COR-L47 (cell line): ENCODE results near the gene OR52M1.
"Not testable (repeated sequence)": the region's sequence is repeated elsewhere in the genome, so short reads cannot be mapped to it uniquely, and the experiment has no call there.

Experiments
- DNase-seq: peaks from one replicate; lab custom pipeline; 2025; lab: John Stamatoyannopoulos, UW

The OR52M1 gene

DNA sequence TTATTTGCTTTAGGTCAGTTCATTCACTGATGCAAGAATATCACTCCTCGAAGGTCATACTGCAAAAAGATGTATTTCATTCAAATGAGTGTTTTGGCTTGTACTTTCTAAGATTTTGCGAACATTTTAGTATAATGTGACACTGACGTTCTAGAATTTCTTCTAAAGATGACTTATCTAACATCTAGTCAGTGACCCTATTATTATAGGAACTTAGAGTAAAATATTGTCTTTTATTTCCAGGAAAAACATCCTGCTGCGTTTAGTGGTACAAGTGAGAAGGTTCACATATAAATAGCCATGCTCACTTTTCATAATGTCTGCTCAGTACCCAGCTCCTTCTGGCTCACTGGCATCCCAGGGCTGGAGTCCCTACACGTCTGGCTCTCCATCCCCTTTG lies at the start of gene OR52M1:
Gene OR52M1, plus strand, starts transcription at position 301 of the 400 bp plus-strand sequence. Its CDS starts 0 bp downstream, at position 301.
- DNase-seq, result no peak

GRCh38 chr11:4495487-4495886 lies 49.5 kb upstream of the OR52M1 start:
- no peak for DNase-seq

DNA sequence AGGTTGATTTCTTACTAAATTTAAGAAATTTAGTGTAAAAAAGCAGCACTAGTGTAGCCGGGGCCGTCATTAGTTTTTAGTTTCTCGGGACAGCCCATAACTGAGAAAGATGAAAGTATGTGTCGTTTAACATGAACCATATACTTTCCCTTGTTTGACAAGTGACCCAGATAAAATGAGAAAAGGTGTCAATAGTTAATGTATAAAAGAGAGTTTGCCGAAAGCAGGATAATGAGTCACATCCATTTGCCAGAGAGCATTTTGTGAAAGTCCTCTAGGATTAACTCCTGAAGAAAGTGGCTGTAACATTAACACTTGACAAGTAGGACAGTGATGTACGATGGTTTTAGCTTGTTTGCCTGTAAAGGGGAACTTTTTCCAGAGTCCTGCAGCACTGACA lies 49.0 kb upstream of the OR52M1 start:
- no peak for DNase-seq

DNA sequence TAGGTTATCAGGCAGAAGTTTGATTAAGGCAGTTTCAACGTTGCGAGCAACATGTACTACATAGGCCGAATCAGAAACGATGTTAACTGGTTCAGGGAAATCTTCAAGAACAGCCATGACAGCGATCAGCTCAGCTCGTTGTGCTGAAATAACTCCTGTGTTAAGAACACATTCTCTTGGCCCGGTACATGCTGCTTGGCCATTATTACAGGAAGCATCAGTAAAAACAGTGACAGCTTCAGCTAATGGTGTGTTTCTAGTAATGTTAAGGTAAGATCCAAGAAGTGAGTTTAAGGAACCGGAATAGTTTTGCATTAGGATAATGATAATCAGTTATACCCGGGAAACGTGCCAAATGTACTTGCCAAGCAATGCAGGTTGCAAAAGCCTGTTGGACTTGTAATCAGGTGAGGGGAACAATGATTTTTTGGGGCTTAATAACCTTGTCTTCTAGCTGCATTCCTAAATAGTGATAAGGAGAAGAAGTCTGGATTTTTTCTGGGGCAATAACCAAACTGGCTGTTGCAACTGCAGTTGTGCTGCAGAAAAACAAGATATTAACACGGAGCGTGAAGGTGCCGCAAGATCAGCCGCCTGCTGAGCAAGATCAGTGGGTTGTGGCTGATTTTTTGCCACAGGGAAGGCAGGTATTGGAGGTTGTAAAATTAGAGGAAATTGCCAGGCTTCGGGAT lies 48.3 kb upstream of the OR52M1 start:
- peak; percentile 2 for DNase-seq

DNA sequence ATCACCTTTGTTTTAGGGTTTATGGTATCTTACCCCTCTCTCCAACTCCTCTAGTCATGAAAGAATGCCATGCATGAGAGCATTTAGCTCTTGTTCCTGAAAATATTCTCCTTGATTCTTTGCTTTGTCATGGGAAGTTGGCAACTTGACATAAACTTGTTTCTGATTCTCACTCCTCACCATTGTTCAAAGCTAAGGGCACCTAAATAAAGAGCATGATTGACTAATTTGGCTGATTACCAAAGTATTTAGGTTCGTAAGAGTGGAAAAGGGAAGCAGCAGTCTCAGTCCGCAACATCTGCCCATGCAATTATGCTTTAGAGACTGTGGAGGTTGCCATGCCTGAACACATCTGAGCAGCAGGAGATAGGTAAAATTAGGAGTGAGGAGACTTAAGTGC lies 36.1 kb upstream of the OR52M1 start:
- peak; percentile 42 for DNase-seq

DNA sequence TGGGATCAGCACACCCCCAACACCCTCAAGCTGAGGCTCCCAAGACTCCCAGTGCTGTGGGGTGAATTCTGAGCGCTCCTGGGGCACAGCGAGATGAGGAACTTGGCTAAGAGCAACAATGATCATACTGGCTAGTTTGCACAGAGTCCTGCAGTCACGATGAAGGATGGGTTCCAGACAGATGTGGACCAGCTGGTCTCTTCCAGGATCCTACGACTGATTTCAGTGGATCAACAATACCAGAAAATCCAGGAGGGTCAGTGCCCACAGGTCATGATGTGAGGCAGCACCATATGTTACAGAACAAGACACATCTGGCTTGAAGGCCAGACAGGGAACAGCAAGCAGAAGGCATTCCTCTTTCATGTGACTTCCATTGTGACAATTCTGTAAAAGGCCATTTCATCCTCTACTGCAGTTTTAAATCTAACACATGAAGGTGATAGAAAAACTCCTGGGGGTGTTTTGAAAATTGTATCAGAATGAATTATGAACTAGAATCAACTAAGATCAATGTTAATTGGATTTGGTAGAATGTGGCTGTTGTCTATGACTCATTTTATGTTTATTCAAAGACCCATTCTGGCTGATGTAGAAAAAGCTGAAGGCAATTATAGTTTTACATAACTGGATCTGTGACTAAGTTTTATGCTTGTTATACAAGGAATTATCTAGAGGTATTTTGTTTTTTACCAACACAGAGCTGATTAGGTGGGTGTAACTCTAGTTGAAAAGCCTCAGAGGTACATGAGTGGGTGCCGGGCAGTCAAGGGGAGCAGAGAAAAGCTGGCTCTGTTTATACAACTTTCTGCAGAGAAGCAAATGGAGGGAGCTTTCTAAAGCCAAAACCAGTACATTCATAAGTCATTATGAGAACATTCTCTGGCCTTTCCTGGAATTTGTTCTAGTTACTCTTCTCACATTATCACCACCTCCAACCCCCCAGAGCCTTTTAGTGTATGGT lies 33.4 kb upstream of the OR52M1 start:
- DNase-seq, result no peak

GRCh38 chr11:4514196-4514595 lies 30.8 kb upstream of the OR52M1 start:
- DNase-seq, result no peak

DNA sequence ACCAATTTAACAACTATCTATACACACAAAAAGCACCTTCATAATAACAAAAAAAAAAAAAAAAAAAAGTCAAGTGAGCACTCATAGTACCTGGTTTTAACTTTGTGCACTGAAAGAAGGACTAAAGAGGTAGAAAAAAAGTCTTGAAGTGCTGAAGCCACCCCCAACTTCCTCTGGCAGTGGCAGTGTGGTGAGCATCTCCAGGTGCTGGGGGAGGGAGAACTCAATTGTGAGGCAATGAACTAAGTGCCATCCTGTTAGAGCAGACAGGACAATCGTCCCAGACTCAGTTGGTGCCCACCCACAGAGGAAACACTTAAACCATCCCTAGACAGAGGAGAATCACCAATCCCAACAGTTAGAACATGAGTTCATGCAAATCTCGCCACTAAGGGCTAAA lies 22.7 kb upstream of the OR52M1 start:
- DNase-seq, result no peak

- DNase-seq, result no peak
These were observed 22.2 kb upstream of the OR52M1 start for GRCh38 chr11:4522752-4523151.

DNA sequence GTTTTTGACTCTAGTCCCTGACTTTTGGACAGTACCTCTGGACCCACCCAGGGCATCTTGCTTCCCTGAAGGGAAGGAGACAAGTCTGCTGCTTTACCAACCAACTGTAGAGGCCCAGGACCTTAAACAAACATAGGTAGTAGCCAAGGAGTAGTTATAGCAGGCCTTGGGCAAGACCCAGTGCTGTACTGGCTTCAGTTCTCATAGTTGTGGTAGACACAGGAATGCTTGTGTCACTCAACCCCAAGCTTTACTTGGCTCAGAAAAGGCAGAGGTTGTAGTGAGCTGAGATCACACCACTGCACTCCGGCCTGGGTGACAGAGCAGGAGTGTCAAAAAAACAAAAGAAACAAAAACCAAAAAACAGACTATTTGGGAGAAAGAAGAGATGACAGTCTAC lies 21.3 kb upstream of the OR52M1 start:
- no peak for DNase-seq

GRCh38 chr11:4527926-4528325 lies 17.1 kb upstream of the OR52M1 start:
- DNase-seq, result no peak

GRCh38 chr11:4531686-4532085 lies 13.3 kb upstream of the OR52M1 start:
- not testable (repeated sequence) for DNase-seq

GRCh38 chr11:4539603-4540219 lies 5.3 kb upstream of the OR52M1 start:
- no peak for DNase-seq

DNA sequence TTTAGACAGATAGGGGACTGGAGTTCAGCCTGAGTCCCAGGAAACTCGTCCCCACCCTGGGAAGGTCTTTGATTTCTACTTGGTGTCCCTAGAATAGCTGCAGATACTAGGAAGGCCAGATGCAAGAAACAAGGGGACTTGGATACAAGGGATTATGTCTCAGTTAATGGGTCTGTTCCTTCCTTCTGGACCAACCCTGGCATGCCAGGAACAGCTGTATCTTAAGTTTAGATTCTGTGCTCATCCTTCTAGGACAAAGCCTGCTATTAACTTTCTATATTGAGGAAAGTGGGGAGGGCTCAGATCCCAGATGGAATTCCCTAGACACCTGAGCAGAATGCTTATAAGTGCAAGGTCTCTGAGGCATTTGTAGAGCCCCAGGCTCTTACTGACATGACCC lies 3.9 kb upstream of the OR52M1 start:
- no peak for DNase-seq

GRCh38 chr11:4543561-4543960 lies 1.4 kb upstream of the OR52M1 start:
- no peak for DNase-seq

GRCh38 chr11:4546878-4547277 lies 1.9 kb downstream of the OR52M1 start:
- no peak for DNase-seq

DNA sequence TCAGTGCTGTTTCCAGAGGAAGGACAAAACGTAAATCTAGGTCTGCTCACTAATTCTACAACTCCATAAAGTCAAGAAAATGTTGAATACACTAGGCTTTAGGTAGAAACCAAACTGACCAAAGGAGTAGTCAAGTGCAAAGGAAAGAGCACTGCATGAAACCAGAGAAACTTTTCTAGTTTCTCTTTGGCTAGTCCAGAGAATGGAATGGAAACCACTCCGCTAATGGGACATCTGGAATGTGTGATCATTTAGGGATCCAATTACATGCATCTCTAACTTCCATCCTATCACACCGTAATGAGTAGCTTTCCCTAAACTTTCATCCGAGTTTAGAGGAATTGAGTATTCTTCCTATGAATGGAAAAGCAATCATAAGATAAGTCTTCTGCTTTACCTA lies 2.4 kb downstream of the OR52M1 start:
- DNase-seq, result no peak

- DNase-seq, result no peak
These were observed 6.5 kb downstream of the OR52M1 start for GRCh38 chr11:4551346-4551979.

GRCh38 chr11:4559527-4560440 lies 14.8 kb downstream of the OR52M1 start:
- no peak for DNase-seq

- DNase-seq, result no peak
These were observed 15.5 kb downstream of the OR52M1 start for GRCh38 chr11:4560467-4560866.

DNA sequence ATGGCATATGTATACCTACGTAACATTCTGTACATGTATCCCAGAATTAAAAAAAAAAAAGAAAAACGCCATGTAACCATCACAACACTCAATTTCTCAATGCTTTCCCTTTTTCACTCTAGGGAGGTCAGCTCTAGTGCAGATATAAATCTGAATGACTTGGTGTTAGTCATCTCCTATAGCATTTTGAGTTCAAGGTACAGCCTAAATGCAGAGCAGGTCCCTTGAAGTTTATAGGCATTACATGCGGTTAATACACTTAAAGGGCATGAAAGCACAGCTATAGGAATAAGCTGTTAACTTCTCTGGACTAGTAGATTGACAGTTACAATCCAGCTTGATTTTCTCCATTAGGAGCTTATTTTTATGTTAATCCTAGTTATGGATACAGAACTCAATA lies 20.4 kb downstream of the OR52M1 start:
- no peak for DNase-seq
